H1 (cell line): ENCODE data around the gene CMSS1. TPM values are rescaled to one million over a fixed set of nuclear protein-coding genes. Genes with fewer than 3 reads are reported as not detected.

Source experiments
- CTCF ChIA-PET: fragments of 300-600 bp; sonication (Branson Sonifier 250); formaldehyde crosslinking; loops from one replicate; lab custom pipeline; 2021; ENCODE audit not compliant: partially characterized antibody; lab: Charles Lee
- POLR2A ChIA-PET: fragments of 300-600 bp; sonication (Branson Sonifier 250); formaldehyde crosslinking; loops from one replicate; lab custom pipeline; 2021; ENCODE audit warnings: inconsistent platforms; ENCODE audit not compliant: partially characterized antibody; lab: Charles Lee
- DNase-seq, 2 experiments: peaks; one replicate each; pipeline versions ENCODE4 v3.0.0 to v3.0.0-alpha.2; 2010 to 2022; ENCODE audit warnings: low spot score in 2 of 2, low read depth in 1 of 2, mixed read lengths in 1 of 2
- FAIRE-seq: peaks from 2 replicates; lab custom pipeline; 2011; peaks lifted over from hg19 to GRCh38; lab: Jason Lieb, UNC
- H2AFZ ChIP-seq: 2 replicates; pipeline ENCODE4 v1.8.1; 2012; ENCODE audit warnings: low read length, inconsistent platforms
- H2AK5ac ChIP-seq: 2 replicates; pipeline ENCODE4 v1.6.1; 2013; ENCODE audit warnings: low read depth, low read length
- H2BK120ac ChIP-seq: replicated peaks from 2 replicates; pipeline ENCODE3; 2013; ENCODE audit warnings: low read depth, low read length, inconsistent platforms
- H2BK12ac ChIP-seq: 2 replicates; pipeline ENCODE4 v1.6.1; 2013; ENCODE audit warnings: low read depth, low read length
- H2BK15ac ChIP-seq: 2 replicates; pipeline ENCODE4 v1.6.1; 2013; ENCODE audit warnings: low read length
- H2BK20ac ChIP-seq: 2 replicates; pipeline ENCODE4 v1.6.1; 2013; ENCODE audit warnings: low read length
- H2BK5ac ChIP-seq: 2 replicates; pipeline ENCODE4 v1.6.1; 2013; ENCODE audit warnings: low read depth, low read length
- H3K14ac ChIP-seq: 2 replicates; pipeline ENCODE4 v1.6.1; 2013; ENCODE audit warnings: inconsistent platforms; ENCODE audit not compliant: insufficient read length
- H3K18ac ChIP-seq: 2 replicates; pipeline ENCODE4 v1.6.1; 2013; ENCODE audit warnings: low read length; ENCODE audit errors: extremely low read depth
- H3K23ac ChIP-seq: 2 replicates; pipeline ENCODE4 v1.6.1; 2013; ENCODE audit warnings: inconsistent platforms; ENCODE audit not compliant: insufficient read length
- H3K23me2 ChIP-seq: 2 replicates; pipeline ENCODE4 v1.6.1; 2013; ENCODE audit warnings: low read depth, low read length
- H3K27ac ChIP-seq: 2 replicates; pipeline ENCODE4 v1.6.1; 2011; ENCODE audit warnings: low read depth, low read length, inconsistent platforms
- H3K27me3 ChIP-seq, 4 experiments: replicated peaks in 1 of 4; 1 replicate in 1 of 4; 2 replicates in 3 of 4; pipeline versions ENCODE4 v1.6.1 to v1.8.1; 2011 to 2013; ENCODE audit warnings: low read length in 3 of 4, mild to moderate bottlenecking in 3 of 4, inconsistent platforms in 2 of 4, mixed read lengths in 2 of 4, moderate library complexity in 1 of 4; ENCODE audit not compliant: control insufficient read depth in 3 of 4, insufficient read depth in 3 of 4; ENCODE audit errors: extremely low read depth in 1 of 4
- H3K36me3 ChIP-seq, 4 experiments: 2 replicates each; pipeline versions ENCODE4 v1.6.1 to v1.8.1; 2011 to 2013; ENCODE audit warnings: mild to moderate bottlenecking in 4 of 4, low read length in 3 of 4, moderate library complexity in 2 of 4, control low read depth in 1 of 4, inconsistent platforms in 1 of 4; ENCODE audit not compliant: insufficient read depth in 4 of 4, control insufficient read depth in 2 of 4
- H3K4ac ChIP-seq: replicated peaks from 2 replicates; pipeline ENCODE3; 2013; ENCODE audit warnings: low read length, low read depth, mixed read lengths, inconsistent platforms; ENCODE audit not compliant: insufficient read length
- H3K4me1 ChIP-seq, 4 experiments: replicated peaks in 1 of 4; 1 replicate in 1 of 4; 2 replicates in 3 of 4; pipeline versions ENCODE4 v1.6.1 to v1.8.1; 2011 to 2013; ENCODE audit warnings: low read length in 3 of 4, inconsistent platforms in 2 of 4, mixed read lengths in 1 of 4; ENCODE audit not compliant: insufficient read depth in 4 of 4, control insufficient read depth in 3 of 4
- H3K4me2 ChIP-seq, 2 experiments: 2 replicates each; pipeline versions ENCODE4 v1.6.1 to v1.8.1; 2011 to 2013; ENCODE audit warnings: low read depth in 2 of 2, low read length in 2 of 2, control low read depth in 1 of 2, inconsistent platforms in 1 of 2, mild to moderate bottlenecking in 1 of 2; ENCODE audit not compliant: insufficient read depth in 1 of 2
- H3K4me3 ChIP-seq, 4 experiments: fragments of 200-600, 300-600 bp in 1 of 4; sonication (generic), shearing (Covaris generic), sonication (Bioruptor Twin) in 1 of 4; 2 replicates each; pipeline versions ENCODE4 v1.5.1 to v1.8.1; 2011 to 2016; ENCODE audit warnings: low read length in 4 of 4, low read depth in 3 of 4, control low read depth in 2 of 4, inconsistent platforms in 2 of 4, mild to moderate bottlenecking in 2 of 4, mixed read lengths in 1 of 4, moderate library complexity in 1 of 4; ENCODE audit not compliant: insufficient read depth in 2 of 4; ENCODE audit errors: extremely low read depth in 1 of 4
- H3K56ac ChIP-seq: replicated peaks from 2 replicates; pipeline ENCODE3; 2013; ENCODE audit warnings: low read depth, mild to moderate bottlenecking, mixed read lengths, low read length, inconsistent platforms; ENCODE audit not compliant: insufficient read length
- H3K79me1 ChIP-seq: 2 replicates; pipeline ENCODE4 v1.6.1; 2013; ENCODE audit warnings: low read depth, low read length, control low read depth
- H3K79me2 ChIP-seq, 2 experiments: 2 replicates each; pipeline versions ENCODE4 v1.6.1 to v1.8.1; 2012 to 2013; ENCODE audit warnings: low read length in 2 of 2, mild to moderate bottlenecking in 2 of 2, inconsistent platforms in 1 of 2; ENCODE audit not compliant: insufficient read depth in 2 of 2, control insufficient read depth in 1 of 2
- H3K9ac ChIP-seq, 4 experiments: replicated peaks in 1 of 4; 1 replicate in 1 of 4; 2 replicates in 3 of 4; pipeline versions ENCODE4 v1.6.1 to v1.8.1; 2011 to 2013; ENCODE audit warnings: low read depth in 3 of 4, low read length in 3 of 4, control low read depth in 2 of 4, mild to moderate bottlenecking in 2 of 4, moderate library complexity in 2 of 4, inconsistent platforms in 1 of 4; ENCODE audit errors: extremely low read depth in 1 of 4
- H3K9me3 ChIP-seq, 2 experiments: 2 replicates each; pipeline versions ENCODE4 v1.6.1 to v1.8.1; 2012 to 2013; ENCODE audit warnings: mild to moderate bottlenecking in 2 of 2, moderate library complexity in 2 of 2, control low read depth in 1 of 2, inconsistent platforms in 1 of 2, low read depth in 1 of 2, low read length in 1 of 2, mixed read lengths in 1 of 2; ENCODE audit not compliant: insufficient read depth in 2 of 2
- H4K20me1 ChIP-seq, 2 experiments: replicated peaks in 1 of 2; 2 replicates each; pipeline versions ENCODE3 to v1.8.1; 2011 to 2013; ENCODE audit warnings: inconsistent platforms in 2 of 2, low read length in 2 of 2, mild to moderate bottlenecking in 1 of 2; ENCODE audit not compliant: insufficient read depth in 2 of 2, control insufficient read depth in 1 of 2
- H4K5ac ChIP-seq: 2 replicates; pipeline ENCODE4 v1.6.1; 2013; ENCODE audit warnings: low read length, low read depth, mixed read lengths, inconsistent platforms; ENCODE audit not compliant: insufficient read length
- H4K8ac ChIP-seq: 2 replicates; pipeline ENCODE4 v1.8.0; 2013; ENCODE audit warnings: mild to moderate bottlenecking, moderate library complexity, low read length, inconsistent platforms; ENCODE audit not compliant: insufficient read depth; ENCODE audit errors: extremely low read depth
- H4K91ac ChIP-seq: replicated peaks from 2 replicates; pipeline ENCODE3; 2013; ENCODE audit warnings: low read length, mixed read lengths, inconsistent platforms; ENCODE audit not compliant: insufficient read length
- GABPA ChIP-seq: IDR thresholded peaks from 2 replicates; pipeline ENCODE4 v1.6.1; 2011; ENCODE audit warnings: mild to moderate bottlenecking, low read length, moderate library complexity, borderline replicate concordance; ENCODE audit not compliant: insufficient read depth
- WGBS, 2 experiments: shearing (Covaris generic) in 1 of 2; methylation state at CpG; one replicate each; pipeline versions ENCODE4 v1.1.6 to v1.1.7; 2013 to 2015; ENCODE audit warnings: low lambda C conversion rate in 2 of 2, mixed read lengths in 2 of 2, inconsistent platforms in 1 of 2, low coverage in 1 of 2, missing lambda C conversion rate in 1 of 2; ENCODE audit not compliant: insufficient replicate concordance in 2 of 2, insufficient coverage in 1 of 2, insufficient read length in 1 of 2; ENCODE audit errors: extremely low coverage in 1 of 2, missing lambda C conversion rate in 1 of 2; 5-methylcytosine and 5-hydroxymethylcytosine counted together
- polyA plus RNA-seq, 7 experiments: library from polyadenylated mRNA; depleted of rRNA in 3 of 7; stranded (reverse) in 5 of 7; unstranded in 2 of 7; fragments of >200 nt in 5 of 7; fragments of 200-250 nt in 2 of 7; gene quantifications; 1 replicate in 5 of 7; 2 replicates in 1 of 7; 4 replicates in 1 of 7; pipeline versions ENCODE4 v1.2.1 to v1.2.3, GENCODE V29; 2011 to 2013; ENCODE audit warnings: missing spikeins in 2 of 7, mixed read lengths in 2 of 7
- total RNA-seq: library from RNA; stranded (reverse); fragmentation: NEBNext Ultra II Directional; extraction: Animal tissue kit (Norgen Biotek cat#: 25700); gene quantifications from 2 replicates; pipeline ENCODE4 v1.2.1, GENCODE V29; 2021

Gene CMSS1
- total and polyA plus RNA-seq, 2 of the 8 experiments (the other 6 are each of a cell fraction or from before 2014, with no cell fraction given): 15.2 to 75.1 TPM

DNA sequence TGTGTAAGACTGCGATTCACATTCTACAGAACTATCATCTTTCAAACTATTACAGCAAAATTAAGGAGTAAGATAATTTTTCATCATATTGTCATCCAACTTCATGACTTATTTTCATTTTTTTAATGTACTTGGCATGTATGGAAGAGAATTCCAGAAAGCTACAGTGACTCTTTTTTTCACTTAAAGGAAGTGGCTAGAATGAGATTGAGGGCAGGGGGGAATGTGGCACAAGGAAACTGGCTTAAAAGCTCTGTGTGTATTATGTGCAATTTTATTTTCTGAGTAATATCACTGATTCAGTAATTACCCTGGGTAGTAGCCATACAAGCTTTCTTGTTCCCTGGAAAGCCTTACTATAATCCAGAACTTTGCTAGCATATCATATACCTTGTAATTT, 202.1 kb downstream of the CMSS1 start:
- Histone ChIP-seq H3K79me2 (no peaks in the 10 kb centered on the region), H3K27ac (no peak overlapping the region), H3K4me1 (peaks cover 0 to 6% (median 0%) of the 10 kb centered on the region in 4 experiments; a peak in 1 of 7 replicates), H2BK5ac (no peak overlapping the region), H3K4me3 (no peak overlapping the region), H2AFZ (no peak overlapping the region), H3K4ac (no peak overlapping the region), H3K23me2 (no peaks in the 10 kb centered on the region), H4K20me1 (no peaks in the 10 kb centered on the region), H2BK12ac (no peak overlapping the region), H3K4me2 (no peak overlapping the region), H3K9ac (no peak overlapping the region), H3K27me3 (no peaks in the 10 kb centered on the region), H4K8ac (no peak overlapping the region), H2BK15ac (no peak overlapping the region), H2AK5ac (no peak overlapping the region), H3K36me3 (no peaks in the 10 kb centered on the region), H4K91ac (no peak overlapping the region), H3K23ac (no peak overlapping the region), H2BK20ac (no peak overlapping the region), H4K5ac (no peak overlapping the region), H3K56ac (no peak overlapping the region)
- 90% methylated on average over 1 of the region's 1 CpG; no CpG with 5 or more reads in 1 of the 2 experiments for WGBS, 2 experiments
- ChIA-PET CTCF (interaction anchor here (0.6 to 1.6 kb wide), 2 partner anchors 16 to 175 kb away, joined by 3 to 4 read pairs; no protein-coding TSS in a partner anchor), POLR2A (no interaction called here)
- DNase-seq: no peak
- TF ChIP-seq GABPA: no peak
- TF ChIP-seq, all 59 proteins: peak for 0
- H2BK120ac ChIP-seq: no peak overlapping the region
- no peaks in the 10 kb centered on the region for H3K79me1 ChIP-seq
- no peak overlapping the region for H3K14ac ChIP-seq
- H3K9me3 ChIP-seq: no peaks in the 10 kb centered on the region; a peak in 1 of 4 replicates
- no peak for FAIRE-seq
- H3K18ac ChIP-seq: no peak overlapping the region
